GM04503 (cell line): ENCODE measurements around the gene C12orf75.
A peak's percentile ranks its signal among the peaks of the same experiment; 100 is the strongest.
"Not testable (repeated sequence)": the region's sequence is repeated elsewhere in the genome, so short reads cannot be mapped to it uniquely, and the experiment has no call there.

Experiments used
- DNase-seq: peaks from one replicate; pipeline ENCODE4 v3.0.0-alpha.2; 2012; ENCODE audit warnings: low read depth

C12orf75 gene

DNA sequence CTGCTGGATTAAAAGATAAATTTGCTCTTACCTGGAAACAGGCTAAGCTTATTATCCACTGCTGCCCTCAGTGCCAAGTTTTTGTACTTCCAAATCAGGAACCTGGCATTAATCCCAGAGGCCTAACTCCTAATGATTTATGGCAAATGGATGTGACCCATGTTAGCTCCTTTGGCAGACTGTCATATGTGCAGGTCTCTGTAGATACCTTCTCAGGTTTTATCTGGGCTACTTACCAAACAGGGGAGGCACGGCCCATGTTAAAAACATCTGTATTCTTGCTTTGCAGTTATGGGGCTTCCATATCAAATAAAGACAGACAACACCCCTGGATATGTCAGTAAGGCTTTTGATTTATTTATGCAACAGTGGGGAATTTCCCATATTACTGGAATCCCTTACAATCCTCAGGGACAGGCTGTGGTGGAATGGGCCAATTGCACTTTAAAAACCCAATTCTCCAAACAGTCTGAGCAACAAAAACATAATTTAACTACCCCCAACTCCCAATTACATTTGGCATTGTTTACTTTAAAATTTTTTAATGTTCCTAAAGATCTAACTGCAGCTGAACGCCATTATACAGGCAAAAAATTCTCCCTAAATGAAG is 19.9 kb upstream of the C12orf75 start:
- not testable (repeated sequence) for DNase-seq

DNA sequence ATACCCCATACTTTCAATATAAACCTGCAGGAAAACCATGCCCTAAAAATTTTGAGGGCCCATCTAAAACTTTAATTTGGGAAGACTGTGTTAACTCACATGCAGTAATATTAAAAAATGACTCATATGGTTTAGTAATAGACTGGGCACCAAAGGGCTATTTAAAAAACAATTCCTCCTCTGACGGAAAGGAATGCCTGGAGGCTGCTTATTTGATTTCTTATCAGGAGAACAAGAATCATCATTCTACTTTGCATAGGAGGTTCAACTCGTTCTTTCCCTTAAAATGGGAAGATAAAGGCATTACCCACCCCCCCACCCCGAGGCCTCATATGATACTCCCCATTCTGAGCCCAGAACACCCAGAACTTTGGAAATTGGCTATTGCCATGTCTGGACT is 18.6 kb upstream of the C12orf75 start:
- DNase-seq, result not testable (repeated sequence)

DNA sequence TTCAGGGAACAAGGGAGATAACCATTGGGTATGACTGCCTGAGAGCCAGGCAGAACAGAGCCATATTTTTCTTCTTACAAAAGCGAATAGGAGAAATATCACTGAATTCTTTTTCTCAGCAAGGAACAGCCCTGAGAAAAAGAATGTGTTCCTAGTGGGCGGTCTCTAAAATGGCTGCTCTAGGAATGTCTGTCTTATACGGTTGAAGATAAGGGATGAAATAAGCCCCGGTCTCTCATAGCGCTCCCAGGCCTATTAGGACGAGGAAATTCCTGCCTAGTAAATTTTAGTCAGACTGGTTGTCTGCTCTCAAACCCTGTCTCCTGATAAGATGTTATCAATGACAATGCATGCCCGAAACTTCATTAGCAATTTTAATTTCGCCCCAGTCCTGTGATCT is 16.7 kb upstream of the C12orf75 start:
- not testable (repeated sequence) for DNase-seq

DNA sequence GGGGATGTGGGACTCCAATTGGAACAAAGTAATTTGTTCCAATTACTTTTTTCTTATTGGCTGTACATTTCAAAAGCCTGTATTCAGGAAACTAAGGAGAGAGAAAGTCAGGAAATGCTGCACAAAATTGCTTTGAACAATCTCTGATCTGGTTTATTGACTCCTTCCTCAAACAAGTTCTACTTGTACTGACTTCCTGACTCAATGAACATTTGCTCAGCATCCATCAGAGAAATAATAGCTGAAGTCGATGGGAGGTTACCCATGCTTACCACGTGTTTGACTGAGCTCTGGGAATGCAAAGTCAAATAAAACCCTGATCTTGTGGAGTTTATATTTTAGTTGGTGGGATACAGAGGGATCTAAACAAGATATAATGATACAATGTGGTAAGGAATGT is 15.4 kb upstream of the C12orf75 start:
- DNase-seq, result no peak

DNA sequence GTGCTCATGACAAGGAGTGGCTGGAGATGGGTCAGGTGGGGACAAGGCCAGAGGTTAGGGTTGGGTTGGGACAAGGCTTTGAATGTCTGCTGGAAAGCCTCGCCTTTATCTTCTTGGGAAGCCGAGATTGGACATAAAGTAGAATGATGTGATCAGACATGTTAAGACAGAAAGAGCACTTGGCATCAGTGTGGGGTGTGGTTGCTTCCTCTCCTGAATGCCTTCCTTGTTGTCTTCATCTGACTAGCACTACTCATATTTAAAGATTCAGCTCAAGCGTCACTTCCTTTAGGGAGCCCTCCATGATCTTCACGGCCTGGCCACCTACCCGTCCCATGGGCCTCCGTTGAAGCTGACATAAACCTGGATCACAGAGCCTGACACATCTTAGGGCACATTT is 14.8 kb upstream of the C12orf75 start:
- DNase-seq, result no peak

DNA sequence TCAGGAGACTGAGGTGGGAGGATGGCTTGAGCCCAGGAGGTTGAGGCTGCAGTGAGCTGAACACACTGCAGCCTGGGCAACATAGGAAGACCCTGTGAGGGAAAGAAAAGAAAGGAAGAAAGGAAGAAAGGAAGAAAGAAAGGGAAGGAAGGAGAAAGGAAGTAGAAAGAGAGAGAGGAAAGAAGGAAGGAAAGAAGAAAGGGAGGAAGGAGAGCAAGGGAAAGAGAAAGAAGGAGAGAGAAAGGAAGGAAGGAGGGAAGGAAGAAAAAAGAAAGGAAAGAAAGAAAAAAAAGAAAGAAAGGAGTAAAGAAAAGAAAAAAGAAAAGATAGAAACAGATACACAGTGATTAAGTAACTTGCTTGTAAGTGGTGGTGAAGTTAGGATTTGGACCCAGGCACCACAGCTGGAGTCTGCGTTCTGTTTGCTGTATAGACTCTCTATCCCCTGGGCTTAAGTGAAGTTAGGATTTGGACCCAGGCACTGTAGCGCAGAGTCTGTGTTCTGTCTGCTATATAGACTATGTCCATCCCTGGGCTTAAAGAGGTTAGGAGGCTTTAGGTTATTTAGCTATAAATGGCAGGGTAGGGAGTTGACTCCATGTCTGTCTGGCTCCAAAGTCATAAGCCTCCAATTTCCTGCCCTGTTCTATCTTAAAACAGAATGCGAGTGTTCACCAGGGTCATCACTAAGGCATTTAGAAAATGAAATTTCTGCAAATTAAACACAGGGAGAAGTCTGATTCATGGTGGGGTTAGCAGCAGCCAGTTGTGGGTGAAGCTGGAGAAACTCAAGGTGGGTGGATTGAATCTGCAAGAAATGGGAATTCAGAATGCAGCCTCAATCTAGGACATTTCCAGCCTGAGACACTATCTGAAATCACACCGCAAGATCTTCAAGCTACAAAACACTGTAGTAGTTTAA is 13.3 kb upstream of the C12orf75 start:
- DNase-seq, result peak; percentile 56

DNA sequence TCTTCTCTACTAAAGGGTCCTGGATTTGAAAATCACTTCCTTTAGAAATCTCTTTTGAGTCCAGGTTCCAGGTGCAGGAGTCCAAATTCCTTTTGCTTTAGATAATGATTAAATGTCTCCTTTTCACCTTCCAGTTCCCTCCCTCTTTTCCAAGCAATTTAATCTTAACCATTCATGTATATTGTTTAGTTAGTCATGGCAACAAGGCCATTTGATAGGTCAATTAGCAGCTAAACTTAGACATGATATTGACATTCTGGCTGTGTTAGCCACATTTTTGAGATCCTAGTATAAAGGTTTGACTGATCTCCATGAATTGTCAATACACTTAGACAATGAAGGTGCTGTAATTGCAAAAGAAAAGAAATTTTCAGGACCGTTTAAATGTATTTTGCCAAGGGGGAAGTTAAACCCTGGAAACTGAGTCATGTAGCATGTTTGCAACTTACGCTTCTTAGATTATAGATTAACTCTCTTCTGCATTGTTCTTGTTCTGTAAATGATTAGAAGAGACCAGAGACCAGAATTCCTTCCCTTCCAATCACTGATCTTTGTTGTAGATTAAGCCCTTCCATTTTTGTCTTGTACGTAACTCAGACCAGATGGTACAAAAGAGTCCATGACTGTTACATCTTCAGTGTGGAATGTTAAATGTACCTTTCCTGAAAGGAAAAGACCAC is 12.4 kb upstream of the C12orf75 start:
- DNase-seq, result no peak

DNA sequence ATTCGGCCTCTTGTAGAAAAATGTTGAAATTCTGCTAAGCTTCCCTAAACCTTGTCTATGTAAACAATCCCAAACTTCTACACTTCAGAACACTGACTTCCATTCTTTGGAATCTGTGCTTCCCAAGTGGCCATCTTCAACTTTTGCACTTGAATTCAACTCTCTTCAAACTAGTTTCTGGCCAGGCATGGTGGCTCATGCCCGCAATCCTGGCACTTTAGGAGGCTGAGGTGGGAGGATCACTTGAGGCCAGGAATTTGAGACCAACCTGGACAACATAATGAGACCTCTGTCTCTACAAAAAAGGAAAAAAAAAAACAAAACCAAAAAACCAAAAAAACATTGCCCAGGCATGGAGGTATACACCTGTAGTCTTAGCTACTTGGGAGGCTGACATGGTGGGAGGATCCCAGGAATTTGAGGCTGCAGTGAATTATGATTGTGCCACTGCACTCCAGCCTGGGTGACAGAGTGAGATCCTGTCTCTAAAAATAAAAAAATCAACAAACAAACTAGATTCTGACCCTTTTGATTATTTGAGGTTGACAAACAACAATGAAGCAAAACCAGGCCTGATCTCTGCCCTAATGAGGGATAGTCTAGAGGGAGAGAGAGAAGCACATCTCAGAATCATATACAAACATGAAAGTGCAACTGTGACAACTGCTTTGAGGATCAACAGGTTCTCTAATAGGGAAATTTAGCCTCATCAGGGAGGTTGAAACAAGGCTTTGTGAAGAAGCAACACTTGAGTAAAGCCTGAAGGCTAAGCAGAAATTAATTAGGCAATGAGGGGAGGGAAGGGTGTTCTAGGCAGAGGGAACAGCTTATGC is 11.6 kb upstream of the C12orf75 start:
- DNase-seq, result no peak

DNA sequence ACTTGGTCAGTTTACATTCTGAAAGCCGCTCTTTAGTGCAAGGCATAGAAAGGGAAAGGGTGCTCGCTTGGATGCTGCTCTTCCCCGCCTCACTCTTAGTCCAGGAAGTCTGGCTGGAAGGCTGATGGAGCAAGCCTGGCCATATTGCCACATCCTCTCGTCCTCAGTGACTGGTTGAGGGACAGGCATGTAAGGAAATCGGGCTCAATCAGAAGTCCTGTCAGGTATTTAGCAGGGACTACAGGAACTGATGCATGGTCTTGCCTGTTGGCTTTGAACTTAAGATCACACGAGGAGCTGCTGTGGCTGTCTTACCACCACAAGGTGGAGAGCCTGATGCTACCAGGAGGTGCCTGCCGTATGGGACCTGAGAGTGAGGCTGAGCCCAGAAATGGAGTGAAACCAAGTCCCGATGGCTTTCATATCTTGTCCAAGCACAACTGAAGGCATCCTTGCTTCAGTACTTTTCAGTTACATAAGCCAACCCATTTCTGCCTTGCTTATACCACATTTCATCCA is 10.7 kb upstream of the C12orf75 start:
- no peak for DNase-seq

DNA sequence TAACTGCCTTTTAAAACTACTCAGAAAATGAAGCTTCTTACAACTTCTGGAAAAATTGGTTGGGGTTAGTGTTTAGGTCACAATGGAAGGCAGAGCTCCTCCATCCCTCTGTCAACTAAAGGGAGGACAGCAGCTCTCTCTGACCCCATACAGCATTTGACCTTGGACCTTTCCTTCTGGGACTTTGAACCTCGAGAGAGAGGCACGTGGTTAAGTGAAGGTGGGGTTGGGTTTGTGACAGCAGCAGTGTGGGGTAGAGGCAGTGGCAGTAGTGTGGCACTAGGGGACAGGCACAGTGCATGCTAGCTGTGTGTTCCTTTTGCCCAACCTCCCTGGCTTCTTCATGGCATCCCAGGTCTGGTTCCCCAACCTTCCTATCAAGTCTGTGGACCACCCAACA is 9.4 kb upstream of the C12orf75 start:
- no peak for DNase-seq

DNA sequence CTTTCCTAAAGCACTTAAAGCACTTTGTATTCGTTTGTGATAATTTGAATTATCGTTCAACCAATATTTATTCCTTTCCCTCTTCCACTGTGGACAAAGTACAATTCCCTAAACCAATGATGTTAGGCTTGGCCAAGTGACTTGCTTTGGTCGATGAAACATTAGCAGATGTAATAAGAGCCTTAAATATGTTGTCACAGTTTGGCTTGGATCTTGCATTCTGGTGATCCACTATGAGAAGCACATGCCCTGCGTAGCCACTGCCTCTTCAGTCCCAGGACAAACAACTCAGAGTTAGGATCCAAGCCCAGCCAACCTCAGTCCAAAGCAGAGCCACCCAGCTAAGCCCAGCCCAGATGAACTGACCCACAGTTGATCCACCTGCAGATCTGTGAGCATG is 8.4 kb upstream of the C12orf75 start:
- peak; percentile 80 for DNase-seq

DNA sequence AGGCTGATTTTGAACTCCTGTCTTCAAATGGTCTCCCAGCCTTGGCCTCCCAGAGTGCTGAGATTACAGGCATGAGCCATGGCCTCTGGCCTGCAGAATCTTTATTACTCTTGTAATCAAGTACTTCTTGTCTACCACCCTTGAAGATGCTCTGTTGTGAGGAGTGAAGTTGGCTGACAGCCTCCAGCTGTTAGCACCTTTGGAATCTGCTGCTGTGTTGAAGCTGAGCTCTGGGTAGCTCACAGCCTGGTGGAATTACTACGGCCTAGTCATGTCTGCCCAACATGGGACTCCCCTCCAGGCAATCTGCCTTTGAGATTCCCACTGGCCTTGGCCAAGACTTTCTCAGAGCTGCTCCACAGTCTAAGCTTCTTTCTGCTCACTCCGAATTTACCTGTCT is 5.8 kb upstream of the C12orf75 start:
- DNase-seq, result no peak

DNA sequence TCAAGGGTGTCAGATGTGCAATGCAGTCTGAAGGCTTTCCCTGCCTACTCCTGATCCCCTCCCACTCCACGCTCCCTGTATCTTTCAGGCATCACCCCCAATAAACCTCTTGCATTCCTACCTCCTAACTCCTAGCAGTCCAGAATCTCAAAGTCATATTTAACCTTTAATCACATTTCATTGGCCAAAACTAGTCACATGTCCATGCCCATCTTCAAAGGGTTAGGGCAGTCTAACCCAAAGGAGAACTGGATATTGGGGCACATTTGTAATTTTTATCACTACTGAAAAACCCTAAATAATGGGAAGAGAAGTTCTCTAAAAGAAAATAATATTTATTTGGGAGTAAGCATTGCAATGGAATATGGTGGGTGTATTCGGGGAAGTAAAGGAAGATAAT is 5.4 kb upstream of the C12orf75 start:
- DNase-seq, result no peak

DNA sequence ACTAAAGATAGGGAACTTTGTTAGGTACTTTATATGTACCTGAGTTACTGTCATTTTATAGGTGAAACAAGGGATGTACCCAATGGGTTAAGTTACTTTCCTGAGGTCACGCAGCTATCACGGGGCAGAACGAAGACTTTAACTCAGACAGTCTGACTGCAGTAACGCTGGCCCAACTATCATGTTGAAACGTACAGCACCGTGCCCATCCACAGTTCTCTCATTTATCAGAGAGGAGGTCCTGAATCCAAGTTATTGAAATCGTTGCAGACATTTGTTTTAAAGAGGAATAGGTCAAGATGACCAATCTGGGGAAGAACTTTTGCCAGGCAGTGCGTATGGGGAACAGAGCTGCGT is 587 bp upstream of the C12orf75 start:
- no peak for DNase-seq

DNA sequence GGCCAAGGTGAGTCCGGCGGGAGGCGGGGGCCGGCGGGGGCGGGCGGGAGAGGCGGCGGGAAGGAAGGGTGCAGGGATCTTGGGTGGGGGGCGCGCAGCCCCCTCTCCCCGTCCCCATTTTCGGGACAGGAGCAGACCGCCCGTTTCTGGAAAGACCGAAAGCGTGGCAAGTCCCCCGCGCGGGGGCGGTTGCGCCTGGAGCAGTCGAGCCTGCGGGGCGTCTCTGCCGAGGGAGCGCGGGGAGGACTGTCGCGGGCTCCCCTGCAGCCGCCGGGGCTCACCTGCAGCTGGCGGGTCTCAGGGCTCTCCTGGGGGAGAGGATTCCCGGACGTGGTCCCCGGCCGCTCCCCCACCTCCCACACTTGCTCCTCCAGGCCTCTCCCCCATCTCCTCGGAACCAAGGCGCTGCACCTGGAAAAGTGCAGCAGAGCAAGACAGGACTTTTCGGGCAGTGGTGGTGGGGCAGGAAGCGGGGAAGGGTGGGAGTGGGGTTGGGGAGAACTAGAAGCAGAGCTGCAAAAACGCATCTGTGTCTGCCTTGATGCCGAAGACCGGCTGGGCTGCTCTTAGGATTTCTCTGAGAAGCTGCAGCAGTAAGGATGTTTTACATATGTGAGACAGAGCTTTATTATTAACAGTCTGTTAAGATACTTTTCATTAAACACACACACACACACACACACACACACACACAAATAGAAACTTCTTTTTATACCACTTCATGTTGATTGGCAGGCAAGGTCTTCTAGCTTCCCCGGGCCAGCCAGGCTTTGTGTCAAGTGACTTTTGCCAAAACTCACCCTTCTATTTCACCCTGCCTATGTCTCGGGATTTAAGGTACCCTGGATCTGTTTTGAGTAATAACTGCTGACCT is 677 bp downstream of the C12orf75 start:
- no peak for DNase-seq

DNA sequence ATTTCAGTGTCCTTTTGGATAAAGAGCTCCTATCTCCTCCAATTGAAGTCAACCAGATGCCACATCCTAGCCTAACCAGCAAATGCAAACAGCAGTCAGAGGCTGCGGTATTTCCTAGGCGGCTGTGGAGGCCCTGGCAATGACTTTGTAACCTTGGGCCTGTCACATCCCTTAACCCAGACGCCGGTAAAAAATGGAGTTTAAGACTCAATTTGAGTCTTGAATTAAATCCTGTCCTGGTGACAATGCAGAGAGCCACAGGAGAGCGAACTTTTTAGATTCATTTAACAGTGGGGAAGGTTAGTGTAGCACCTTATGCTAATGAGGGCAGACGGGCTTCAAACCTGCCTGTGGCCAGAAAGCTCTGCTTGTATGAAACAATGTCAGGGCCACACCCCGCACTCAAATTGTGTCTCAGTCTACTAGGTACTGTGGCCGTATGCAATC is 1.3 kb downstream of the C12orf75 start:
- DNase-seq, result no peak

DNA sequence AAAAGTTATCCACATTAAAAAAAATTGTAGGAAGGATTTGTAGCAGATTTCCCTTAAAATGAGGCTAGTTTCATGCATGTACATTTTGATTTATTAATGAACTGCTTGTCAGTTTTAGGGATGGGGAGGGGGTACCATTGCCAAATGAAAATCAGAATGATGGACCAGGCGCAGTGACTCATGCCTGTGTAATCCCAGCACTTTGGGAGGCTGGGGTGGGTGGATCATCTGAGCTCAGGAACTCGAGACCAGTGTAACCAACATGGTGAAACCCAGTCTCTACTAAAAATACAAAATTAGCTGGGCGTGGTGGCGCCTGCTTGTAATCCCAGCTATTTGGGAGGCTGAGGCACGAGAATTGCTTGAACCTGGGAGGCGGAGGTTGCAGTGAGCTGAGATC is 1.8 kb downstream of the C12orf75 start:
- DNase-seq, result peak; percentile 37

DNA sequence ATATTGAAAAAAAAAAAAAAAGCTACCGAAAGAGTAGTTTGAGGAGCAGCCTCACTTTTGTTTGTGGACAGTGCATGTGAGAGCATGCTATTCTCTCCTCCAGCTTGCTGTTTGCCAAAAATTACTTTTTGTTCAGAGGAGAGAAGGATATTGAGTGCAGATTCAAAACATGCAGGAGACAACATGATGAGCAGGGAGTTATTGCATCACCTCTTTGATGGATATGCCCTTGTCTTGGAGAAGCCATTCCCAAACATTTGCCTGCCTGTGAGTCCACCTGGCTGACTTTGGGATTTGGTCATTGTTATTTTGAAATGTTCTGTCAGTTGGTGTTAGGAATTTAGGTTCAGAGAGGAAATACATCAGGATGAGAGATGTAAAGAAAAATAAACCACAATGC is 2.4 kb downstream of the C12orf75 start:
- no peak for DNase-seq

DNA sequence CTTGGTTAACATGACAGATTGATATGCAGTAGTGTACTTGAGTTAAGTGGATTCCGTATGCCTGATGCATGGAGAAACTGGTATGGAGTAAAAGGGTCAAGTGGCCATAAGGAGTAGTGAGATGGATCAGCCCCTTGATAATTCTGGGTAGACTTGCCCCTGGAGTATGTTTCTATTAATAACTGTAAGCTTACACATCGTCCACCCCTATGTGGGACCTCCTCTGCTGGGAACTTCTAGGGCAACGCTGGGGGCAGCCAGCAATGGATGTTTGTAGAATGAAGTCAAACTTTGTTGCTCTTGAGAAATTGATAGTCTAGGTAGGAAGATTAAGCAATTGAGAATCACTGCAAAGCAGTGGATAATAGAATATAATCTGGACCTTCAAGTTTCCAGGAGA is 3.5 kb downstream of the C12orf75 start:
- peak; percentile 38 for DNase-seq

DNA sequence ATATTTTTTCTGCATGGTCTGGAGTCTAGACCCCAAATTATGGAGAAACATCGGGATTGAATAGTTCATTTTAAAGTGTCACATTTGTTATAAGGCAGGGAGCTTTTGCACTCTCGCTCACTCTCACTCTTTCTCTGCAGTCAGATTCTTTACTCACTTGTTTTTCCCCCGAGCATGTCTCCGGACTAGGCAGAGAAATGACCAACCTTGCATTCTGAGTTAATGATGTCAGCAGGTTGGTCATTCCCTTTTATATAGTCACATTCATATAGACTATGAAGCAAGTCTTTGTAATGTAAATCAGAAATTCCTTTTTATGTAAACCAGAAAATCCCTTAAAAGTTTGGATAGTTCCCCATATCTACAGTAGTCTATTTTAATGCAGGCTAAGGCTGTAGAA is 4.1 kb downstream of the C12orf75 start:
- no peak for DNase-seq

DNA sequence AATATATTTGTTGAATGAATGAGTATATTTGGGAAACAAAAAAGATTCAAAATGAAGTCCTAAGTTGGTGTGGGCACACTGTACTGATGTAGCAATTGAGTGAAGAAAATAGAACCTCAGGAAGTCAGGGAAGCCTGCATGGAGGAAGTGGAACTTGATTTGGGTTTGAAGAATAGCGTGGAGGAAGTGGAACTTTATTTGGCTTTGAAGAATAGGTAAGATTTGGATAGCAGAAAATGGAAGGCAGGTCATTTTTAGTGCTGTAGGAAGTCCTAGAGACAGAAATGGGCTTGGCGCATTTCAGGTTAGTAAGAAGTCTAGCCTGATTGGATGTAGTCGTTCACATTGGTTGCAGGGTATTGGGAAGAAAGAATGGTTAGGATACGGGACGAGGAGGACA is 5.4 kb downstream of the C12orf75 start:
- DNase-seq, result no peak
